Omental fat pad (tissue), 4 donors: Measurements from ENCODE around the gene RNU6-9. TPM values are rescaled to one million over a fixed set of nuclear protein-coding genes. Genes with fewer than 3 reads are reported as not detected.

Experiments
- ATAC-seq: fragments of 150-250 bp; one replicate; pipeline ENCODE4 v1.9.1; 2016; ENCODE audit warnings: mild to moderate bottlenecking, moderate library complexity; ENCODE audit not compliant: low FRiP score
- DNase-seq: peaks from one replicate; pipeline ENCODE4 v3.0.0-alpha.2; 2019; ENCODE audit warnings: low spot score
- total RNA-seq, 4 donors: library from RNA; depleted of rRNA; stranded (reverse); fragments of >200 nt; gene quantifications; one replicate each; pipeline ENCODE4 v1.1.0, GENCODE V29; 2016
- TF ChIP-seq, protein P1 (sequence below), 3 donors: fragments of 450-650 bp; IDR thresholded peaks; one replicate each; pipeline ENCODE4 v1.5.1; 2016 to 2017; ENCODE audit warnings: antibody characterized with exemption in 3 of 3, mild to moderate bottlenecking in 3 of 3, moderate library complexity in 2 of 3

RNU6-9 gene
- total RNA-seq, 4 donors from 2014 or later = not detected

- TF ChIP-seq, protein P1, sequence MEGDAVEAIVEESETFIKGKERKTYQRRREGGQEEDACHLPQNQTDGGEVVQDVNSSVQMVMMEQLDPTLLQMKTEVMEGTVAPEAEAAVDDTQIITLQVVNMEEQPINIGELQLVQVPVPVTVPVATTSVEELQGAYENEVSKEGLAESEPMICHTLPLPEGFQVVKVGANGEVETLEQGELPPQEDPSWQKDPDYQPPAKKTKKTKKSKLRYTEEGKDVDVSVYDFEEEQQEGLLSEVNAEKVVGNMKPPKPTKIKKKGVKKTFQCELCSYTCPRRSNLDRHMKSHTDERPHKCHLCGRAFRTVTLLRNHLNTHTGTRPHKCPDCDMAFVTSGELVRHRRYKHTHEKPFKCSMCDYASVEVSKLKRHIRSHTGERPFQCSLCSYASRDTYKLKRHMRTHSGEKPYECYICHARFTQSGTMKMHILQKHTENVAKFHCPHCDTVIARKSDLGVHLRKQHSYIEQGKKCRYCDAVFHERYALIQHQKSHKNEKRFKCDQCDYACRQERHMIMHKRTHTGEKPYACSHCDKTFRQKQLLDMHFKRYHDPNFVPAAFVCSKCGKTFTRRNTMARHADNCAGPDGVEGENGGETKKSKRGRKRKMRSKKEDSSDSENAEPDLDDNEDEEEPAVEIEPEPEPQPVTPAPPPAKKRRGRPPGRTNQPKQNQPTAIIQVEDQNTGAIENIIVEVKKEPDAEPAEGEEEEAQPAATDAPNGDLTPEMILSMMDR (IDR thresholded peaks at IDR 0.05) = no peak
- ATAC-seq = no peak
- no peak for DNase-seq
Observed at GRCh38 chr19:863315-863620, 30.0 kb upstream of the RNU6-9 start.

- TF ChIP-seq, protein P1 (IDR thresholded peaks at IDR 0.05) = no peak
- DNase-seq = no peak
- ATAC-seq = no peak
Observed at GRCh38 chr19:866769-867300, 26.4 kb upstream of the RNU6-9 start.

GRCh38 chr19:867301-867793 lies 25.9 kb upstream of the RNU6-9 start:
- ATAC-seq (no peak), DNase-seq (no peak)
- TF ChIP-seq, protein P1 (IDR thresholded peaks at IDR 0.05) = no peak

DNA sequence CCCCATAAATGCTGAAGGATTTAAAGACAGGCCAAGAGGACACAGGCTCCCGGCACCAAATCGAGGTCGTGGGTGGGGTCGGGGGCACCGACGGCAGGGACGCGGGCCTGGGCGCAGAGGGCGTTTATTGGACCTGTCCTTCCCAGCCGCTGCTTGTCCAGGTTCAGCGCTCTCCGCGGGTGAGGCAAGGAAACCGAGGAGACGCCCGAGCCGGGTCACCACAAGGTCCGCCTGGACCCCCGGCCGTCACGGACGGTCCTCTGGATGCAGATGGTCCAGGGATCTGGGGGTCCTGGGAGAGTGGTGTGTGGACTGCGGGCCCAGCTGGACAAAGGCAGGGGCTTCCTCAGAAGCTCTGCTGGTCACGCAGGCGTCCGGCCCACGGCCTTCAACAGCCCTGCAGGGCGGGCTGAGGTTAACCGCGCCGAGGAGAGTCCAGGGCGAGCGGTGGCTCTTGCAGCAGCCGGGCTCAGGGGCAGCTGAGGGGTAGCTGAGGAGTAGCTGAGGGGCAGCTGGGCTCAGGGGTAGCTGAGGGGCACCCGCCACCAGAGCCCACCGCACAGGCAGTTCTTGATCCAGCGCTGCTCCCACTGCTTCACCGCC lies 25.3 kb upstream of the RNU6-9 start:
- no peak for ATAC-seq
- DNase-seq = no peak

DNA sequence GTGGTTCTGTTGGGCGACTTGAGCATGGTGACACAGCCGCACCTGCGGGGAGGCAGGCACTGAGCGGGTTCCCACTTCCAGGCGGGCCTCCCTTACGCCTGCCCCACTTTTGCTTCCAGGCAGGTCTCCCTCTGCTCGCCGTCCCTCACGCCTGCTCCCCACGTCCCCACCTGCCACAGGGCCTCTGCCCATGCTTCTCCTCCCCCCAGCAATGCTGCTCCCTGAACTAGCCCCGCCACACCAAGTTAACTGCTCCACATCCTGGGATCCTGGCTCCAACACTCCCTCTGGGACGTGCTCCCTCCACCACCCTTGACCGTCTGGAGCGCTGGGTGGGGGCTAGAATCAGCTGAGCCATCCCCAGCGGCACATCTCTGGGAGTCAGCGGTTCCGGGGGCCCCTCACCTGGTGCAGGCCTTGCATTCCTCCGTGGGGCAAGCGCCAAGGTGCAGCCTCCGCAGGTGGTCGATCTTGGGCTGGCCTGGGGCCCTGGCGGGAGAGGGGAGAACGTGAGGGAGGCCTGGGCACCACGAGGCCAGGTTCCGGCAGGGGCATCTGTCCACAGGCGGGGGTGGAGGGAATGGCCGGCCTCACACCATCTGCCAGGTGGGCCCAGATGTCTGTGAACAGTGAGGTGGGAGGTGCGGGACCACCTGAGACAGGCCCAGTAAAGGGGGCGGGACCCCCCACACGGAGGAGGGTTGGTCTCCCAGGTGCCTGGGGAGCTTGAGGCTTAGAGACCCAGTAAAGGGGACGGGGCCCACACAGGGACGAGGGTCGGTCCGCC lies 24.6 kb upstream of the RNU6-9 start:
- no peak for ATAC-seq
- TF ChIP-seq, protein P1 (IDR thresholded peaks at IDR 0.05) = no peak
- DNase-seq = no peak

More for the DNA sequence above, 25.3 kb upstream of the RNU6-9 start:
- TF ChIP-seq, protein P1 (IDR thresholded peaks at IDR 0.05) = no peak

- no peak for DNase-seq
- TF ChIP-seq, protein P1 (IDR thresholded peaks at IDR 0.05) = no peak
- ATAC-seq = peak; percentile 86
Observed at GRCh38 chr19:869245-870177, 23.8 kb upstream of the RNU6-9 start.
